Activated gamma-delta T cell (primary cell): Measurements from ENCODE around the gene CD27.
A peak's percentile ranks its signal among the peaks of the same experiment; 100 is the strongest.
"Not testable (repeated sequence)": the region's sequence is repeated elsewhere in the genome, so short reads cannot be mapped to it uniquely, and the experiment has no call there.

Experiments
- DNase-seq: peaks from one replicate; lab custom pipeline; 2025; lab: John Stamatoyannopoulos, UW

The CD27 gene

GRCh38 chr12:6461401-6462233, 16.9 kb downstream of the CD27 start:
- peak; percentile 25 for DNase-seq

GRCh38 chr12:6462234-6462995, 17.7 kb downstream of the CD27 start:
- DNase-seq, result no peak

GRCh38 chr12:6463216-6463615, 18.5 kb downstream of the CD27 start:
- no peak for DNase-seq

- DNase-seq, result no peak
These were observed 19.1 kb downstream of the CD27 start for GRCh38 chr12:6463858-6464257.

- DNase-seq, result no peak
These were observed 19.8 kb downstream of the CD27 start for GRCh38 chr12:6464531-6464930.

GRCh38 chr12:6465467-6466183, 20.9 kb downstream of the CD27 start:
- no peak for DNase-seq

GRCh38 chr12:6466184-6466573, 21.4 kb downstream of the CD27 start:
- no peak for DNase-seq

GRCh38 chr12:6466751-6467150, 22.0 kb downstream of the CD27 start:
- not testable (repeated sequence) for DNase-seq

GRCh38 chr12:6467571-6468282, 23.0 kb downstream of the CD27 start:
- DNase-seq, result not testable (repeated sequence)

GRCh38 chr12:6468283-6468575, 23.5 kb downstream of the CD27 start:
- DNase-seq, result no peak

- no peak for DNase-seq
These were observed 24.3 kb downstream of the CD27 start for GRCh38 chr12:6469092-6469491.

GRCh38 chr12:6469609-6470374, 25.0 kb downstream of the CD27 start:
- no peak for DNase-seq

GRCh38 chr12:6470375-6471163, 25.8 kb downstream of the CD27 start, which contains the start of gene VAMP1:
TSS of gene VAMP1 (minus strand) at chr12:6470677. CDS start at chr12:6470531, 146 bp downstream.
- peak; percentile 91 for DNase-seq

GRCh38 chr12:6471989-6472360, 27.2 kb downstream of the CD27 start:
- no peak for DNase-seq

- no peak for DNase-seq
These were observed 27.7 kb downstream of the CD27 start for GRCh38 chr12:6472491-6472890.

- DNase-seq, result not testable (repeated sequence)
These were observed 30.6 kb downstream of the CD27 start for GRCh38 chr12:6475233-6475975.

GRCh38 chr12:6476489-6476888, 31.7 kb downstream of the CD27 start:
- no peak for DNase-seq

- not testable (repeated sequence) for DNase-seq
These were observed 33.0 kb downstream of the CD27 start for GRCh38 chr12:6477601-6478377.

- DNase-seq, result no peak
These were observed 33.7 kb downstream of the CD27 start for GRCh38 chr12:6478416-6478815.
